MM.1S (cell line): ENCODE data around the gene TRIM7.

Experiments used
- EZH2 ChIP-seq: fragments of 300-600 bp; sonication (generic); optimal IDR thresholded peaks from 2 replicates; pipeline ENCODE3; 2017; ENCODE audit warnings: low read depth, mild to moderate bottlenecking, antibody characterized with exemption, low read length, mixed read lengths
- TF ChIP-seq, protein P1 (sequence below): fragments of 300-600 bp; sonication (generic); IDR thresholded peaks from 2 replicates; pipeline ENCODE4 v1.5.1; 2016; ENCODE audit warnings: antibody characterized with exemption, low read length, mixed read lengths

DNA sequence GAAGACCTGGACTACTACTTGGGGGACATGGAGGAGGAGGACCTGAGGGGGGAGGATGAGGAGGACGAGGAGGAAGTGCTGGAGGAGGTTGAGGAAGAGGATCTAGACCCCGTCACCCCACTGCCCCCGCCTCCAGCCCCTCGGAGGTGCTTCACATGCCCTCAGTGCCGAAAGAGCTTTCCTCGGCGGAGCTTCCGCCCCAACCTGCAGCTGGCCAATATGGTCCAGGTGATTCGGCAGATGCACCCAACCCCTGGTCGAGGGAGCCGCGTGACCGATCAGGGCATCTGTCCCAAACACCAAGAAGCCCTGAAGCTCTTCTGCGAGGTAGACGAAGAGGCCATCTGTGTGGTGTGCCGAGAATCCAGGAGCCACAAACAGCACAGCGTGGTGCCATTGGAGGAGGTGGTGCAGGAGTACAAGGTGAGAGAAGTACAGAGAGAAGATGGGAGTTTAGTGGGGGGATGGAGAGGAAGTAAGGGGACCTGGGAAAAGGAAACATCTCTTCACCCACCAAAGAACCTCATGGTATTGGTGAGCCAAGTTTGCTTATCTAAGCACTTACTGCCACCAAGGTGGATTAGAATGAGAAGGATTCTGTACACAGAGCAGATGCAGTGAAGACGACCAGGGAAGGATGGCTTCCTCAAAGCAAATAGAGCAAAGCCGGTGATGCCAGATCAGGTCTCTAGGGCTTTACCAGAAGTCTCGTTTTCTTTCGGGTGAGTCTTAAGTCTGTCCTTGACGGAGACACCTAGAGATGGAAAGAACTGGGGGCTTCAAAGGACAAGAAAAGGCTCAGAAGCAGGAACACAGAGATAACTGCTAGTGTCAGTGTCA is 19.6 kb upstream of the TRIM7 start:
- TF ChIP-seq, protein P1, sequence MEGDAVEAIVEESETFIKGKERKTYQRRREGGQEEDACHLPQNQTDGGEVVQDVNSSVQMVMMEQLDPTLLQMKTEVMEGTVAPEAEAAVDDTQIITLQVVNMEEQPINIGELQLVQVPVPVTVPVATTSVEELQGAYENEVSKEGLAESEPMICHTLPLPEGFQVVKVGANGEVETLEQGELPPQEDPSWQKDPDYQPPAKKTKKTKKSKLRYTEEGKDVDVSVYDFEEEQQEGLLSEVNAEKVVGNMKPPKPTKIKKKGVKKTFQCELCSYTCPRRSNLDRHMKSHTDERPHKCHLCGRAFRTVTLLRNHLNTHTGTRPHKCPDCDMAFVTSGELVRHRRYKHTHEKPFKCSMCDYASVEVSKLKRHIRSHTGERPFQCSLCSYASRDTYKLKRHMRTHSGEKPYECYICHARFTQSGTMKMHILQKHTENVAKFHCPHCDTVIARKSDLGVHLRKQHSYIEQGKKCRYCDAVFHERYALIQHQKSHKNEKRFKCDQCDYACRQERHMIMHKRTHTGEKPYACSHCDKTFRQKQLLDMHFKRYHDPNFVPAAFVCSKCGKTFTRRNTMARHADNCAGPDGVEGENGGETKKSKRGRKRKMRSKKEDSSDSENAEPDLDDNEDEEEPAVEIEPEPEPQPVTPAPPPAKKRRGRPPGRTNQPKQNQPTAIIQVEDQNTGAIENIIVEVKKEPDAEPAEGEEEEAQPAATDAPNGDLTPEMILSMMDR: no peak
- no peak for TF ChIP-seq EZH2
